ENCODE measurements around the gene CTSF. TPM values are rescaled to one million over a fixed set of nuclear protein-coding genes. Genes with fewer than 3 reads are reported as not detected.

Gene CTSF
- total and polyA plus RNA-seq, 2 of the 13 experiments (the other 11 are each of a cell fraction or from before 2014, with no cell fraction given), result not detected

GRCh38 chr11:66616379-66617154 is 48.2 kb upstream of the CTSF start, which contains the start of gene RBM14 (continued):
- TF ChIP-seq ZNF775 (CRISPR knock-in tag; IDR thresholded peaks at IDR 0.05; ENCODE audit: borderline replicate concordance) (peak; percentile 69; the same call in 1 of the 2 replicates), TOE1 (CRISPR knock-in tag; IDR thresholded peaks at IDR 0.05) (no peak), KIAA2018 (CRISPR knock-in tag; IDR thresholded peaks at IDR 0.05; ENCODE audit: borderline replicate concordance) (no peak), ASH2L (IDR thresholded peaks at IDR 0.05; ENCODE audit: insufficient read length, low read depth, low read length) (peak; percentile 84), ZNF773 (CRISPR knock-in tag; IDR thresholded peaks at IDR 0.05; ENCODE audit: borderline replicate concordance) (no peak), SP5 (CRISPR knock-in tag; IDR thresholded peaks at IDR 0.05; ENCODE audit: borderline replicate concordance, low read depth) (peak; percentile 6; the same call in 1 of the 2 replicates), NR2F1 (CRISPR knock-in tag; IDR thresholded peaks at IDR 0.05) (no peak), FLYWCH1 (CRISPR knock-in tag; IDR thresholded peaks at IDR 0.05) (no peak), ZNF496 (CRISPR knock-in tag; IDR thresholded peaks at IDR 0.05; ENCODE audit: insufficient replicate concordance) (no peak), ETV5 (CRISPR knock-in tag; IDR thresholded peaks at IDR 0.05; ENCODE audit: borderline replicate concordance) (peak; percentile 23; the same call in 1 of the 2 replicates), GLI4 (CRISPR knock-in tag; IDR thresholded peaks at IDR 0.05; ENCODE audit: borderline replicate concordance) (peak; percentile 27; the same call in 1 of the 2 replicates), ZNF879 (CRISPR knock-in tag; IDR thresholded peaks at IDR 0.05) (no peak; the same call in none of the 2 replicates), DNMT3B (CRISPR knock-in tag; conservative IDR thresholded peaks at IDR 0.05) (peak; percentile 70), PHF5A (CRISPR knock-in tag; IDR thresholded peaks at IDR 0.05; ENCODE audit: low read depth, unreplicated experiment) (no peak), DPF2 (CRISPR knock-in tag; IDR thresholded peaks at IDR 0.05; ENCODE audit: borderline replicate concordance, low read depth) (no peak)
- TF ChIP-seq, protein P1, sequence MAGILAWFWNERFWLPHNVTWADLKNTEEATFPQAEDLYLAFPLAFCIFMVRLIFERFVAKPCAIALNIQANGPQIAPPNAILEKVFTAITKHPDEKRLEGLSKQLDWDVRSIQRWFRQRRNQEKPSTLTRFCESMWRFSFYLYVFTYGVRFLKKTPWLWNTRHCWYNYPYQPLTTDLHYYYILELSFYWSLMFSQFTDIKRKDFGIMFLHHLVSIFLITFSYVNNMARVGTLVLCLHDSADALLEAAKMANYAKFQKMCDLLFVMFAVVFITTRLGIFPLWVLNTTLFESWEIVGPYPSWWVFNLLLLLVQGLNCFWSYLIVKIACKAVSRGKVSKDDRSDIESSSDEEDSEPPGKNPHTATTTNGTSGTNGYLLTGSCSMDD (CRISPR knock-in tag; IDR thresholded peaks at IDR 0.05), result no peak; the same call in 1 of the 2 replicates
